ENCODE results near the gene LRP8.

GRCh38 chr1:53369034-53369750 is 41.3 kb upstream of the LRP8 start:
- TF ChIP-seq CTCF (conservative IDR thresholded peaks at IDR 0.05; ENCODE audit: low read depth in 2 of 2), result no peak
- TF ChIP-seq ZNF114 (CRISPR knock-in tag; IDR thresholded peaks at IDR 0.05), result no peak
- no peak for TF ChIP-seq EZH2 (IDR thresholded peaks at IDR 0.05; ENCODE audit: low read depth, unreplicated experiment)
- no peak for TF ChIP-seq ETS1 (IDR thresholded peaks at IDR 0.05)
